Measurements from ENCODE around the gene ARRB2.

DNA sequence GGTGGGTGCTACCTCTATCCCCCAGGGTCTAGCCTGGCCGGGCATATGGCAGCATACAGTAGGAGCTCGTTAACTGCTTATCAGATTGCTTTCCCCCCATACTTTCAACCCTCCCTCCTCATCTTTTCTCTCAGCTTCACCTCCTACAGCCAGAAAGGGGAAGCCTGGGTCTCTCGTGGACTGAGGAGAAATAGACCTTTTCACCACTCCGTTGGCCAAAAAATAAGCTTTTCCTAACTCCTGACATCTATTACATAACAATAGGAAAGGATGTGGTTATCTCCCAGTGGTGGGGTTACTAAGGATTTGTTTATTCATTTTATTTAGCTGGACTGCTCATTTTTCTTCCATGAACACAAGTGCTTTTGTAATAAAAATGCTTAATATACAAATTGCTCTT lies 38.3 kb downstream of the ARRB2 start:
- no peak for TF ChIP-seq POLR2A (IDR thresholded peaks at IDR 0.05)
- TF ChIP-seq, protein P1, sequence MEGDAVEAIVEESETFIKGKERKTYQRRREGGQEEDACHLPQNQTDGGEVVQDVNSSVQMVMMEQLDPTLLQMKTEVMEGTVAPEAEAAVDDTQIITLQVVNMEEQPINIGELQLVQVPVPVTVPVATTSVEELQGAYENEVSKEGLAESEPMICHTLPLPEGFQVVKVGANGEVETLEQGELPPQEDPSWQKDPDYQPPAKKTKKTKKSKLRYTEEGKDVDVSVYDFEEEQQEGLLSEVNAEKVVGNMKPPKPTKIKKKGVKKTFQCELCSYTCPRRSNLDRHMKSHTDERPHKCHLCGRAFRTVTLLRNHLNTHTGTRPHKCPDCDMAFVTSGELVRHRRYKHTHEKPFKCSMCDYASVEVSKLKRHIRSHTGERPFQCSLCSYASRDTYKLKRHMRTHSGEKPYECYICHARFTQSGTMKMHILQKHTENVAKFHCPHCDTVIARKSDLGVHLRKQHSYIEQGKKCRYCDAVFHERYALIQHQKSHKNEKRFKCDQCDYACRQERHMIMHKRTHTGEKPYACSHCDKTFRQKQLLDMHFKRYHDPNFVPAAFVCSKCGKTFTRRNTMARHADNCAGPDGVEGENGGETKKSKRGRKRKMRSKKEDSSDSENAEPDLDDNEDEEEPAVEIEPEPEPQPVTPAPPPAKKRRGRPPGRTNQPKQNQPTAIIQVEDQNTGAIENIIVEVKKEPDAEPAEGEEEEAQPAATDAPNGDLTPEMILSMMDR (IDR thresholded peaks at IDR 0.05) = no peak

Measured in esophagus squamous epithelium (tissue), 4 donors.